HG03066 (cell line): ENCODE results near the gene CBX4.

Experiments used
- ATAC-seq: cut with Tn5 transposase; IDR thresholded peaks from one replicate; pipeline ENCODE4 v1.9.1; 2021; ENCODE audit warnings: low read depth; ENCODE audit not compliant: unreplicated experiment

CBX4 gene

DNA sequence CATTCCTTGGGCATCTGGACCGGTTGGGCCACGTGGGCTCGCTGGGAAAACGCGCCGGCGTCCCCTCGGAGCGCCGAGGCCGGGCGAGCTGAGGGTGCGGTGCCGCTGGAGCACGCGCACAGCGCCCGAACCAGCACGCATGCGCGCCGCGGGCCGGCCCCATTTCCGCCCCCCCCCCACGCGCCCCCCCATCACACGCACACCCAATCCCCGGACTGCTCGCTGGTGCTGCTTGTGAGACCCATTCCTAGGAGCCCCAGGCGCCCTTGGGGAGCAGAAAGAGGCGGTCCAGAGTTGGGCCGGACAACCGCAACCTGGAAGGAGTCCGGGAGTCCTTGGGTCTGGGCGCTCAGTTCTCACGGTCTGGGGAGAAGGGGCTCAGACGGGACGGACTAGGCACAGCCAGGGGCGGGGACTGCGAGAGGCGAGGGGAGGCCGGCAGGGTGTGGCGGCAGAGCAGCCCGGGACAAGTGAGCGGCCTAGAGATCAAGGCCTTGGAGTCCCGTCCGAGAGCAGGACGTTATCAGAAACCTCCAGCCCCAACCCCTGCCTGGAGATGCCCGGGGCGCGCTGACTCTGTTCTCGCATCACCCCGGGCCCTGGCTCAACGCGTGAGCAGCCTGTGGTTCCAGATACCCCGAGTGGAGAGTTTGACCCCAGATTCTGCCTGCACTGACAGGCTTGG is 36.4 kb downstream of the CBX4 start:
- no peak for ATAC-seq

GRCh38 chr17:79802039-79802735 is 37.1 kb downstream of the CBX4 start:
- ATAC-seq = no peak

- no peak for ATAC-seq
Measured at GRCh38 chr17:79801156-79802038, 37.8 kb downstream of the CBX4 start.

DNA sequence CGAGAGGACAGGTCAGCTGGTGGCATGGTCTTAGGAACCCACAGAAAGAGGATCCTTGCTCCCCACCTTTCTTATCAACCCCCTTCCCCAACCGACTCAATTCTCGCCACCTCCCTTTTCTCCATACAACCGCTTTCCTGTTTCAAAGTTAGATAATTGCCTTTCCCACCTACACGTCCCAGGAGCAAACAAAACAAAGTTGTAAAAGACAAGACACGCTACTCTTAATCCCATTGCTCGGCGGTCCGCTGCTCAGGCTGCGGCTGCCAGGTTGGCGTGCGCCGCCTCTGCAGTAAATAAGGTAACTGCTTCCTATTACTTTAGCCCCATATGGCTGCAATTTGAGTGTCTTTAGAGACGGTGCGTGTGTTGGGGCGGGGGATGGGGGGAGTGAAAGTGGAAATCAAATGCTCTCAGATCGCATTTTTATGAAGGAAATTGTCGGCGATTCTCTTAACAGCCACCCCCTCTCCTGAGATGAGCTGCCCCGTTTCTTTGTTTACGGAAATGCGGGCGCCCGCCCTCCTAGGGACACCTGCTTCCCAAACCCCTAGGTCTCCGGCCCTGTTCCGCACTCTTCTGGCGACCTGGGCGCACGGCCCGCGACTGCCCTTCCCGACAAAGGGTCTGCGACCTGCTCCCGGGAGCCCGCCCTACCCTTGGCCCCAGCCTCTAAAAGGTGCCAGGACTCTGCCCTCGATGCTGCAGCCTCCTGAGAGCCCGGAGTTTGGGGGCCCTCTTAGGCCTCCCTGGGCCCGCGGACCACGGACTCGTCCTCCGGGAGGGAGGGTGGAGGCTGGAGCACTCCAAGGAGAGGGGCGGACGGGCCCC is 38.7 kb downstream of the CBX4 start:
- no peak for ATAC-seq

GRCh38 chr17:79799538-79800324 is 39.5 kb downstream of the CBX4 start:
- no peak for ATAC-seq

DNA sequence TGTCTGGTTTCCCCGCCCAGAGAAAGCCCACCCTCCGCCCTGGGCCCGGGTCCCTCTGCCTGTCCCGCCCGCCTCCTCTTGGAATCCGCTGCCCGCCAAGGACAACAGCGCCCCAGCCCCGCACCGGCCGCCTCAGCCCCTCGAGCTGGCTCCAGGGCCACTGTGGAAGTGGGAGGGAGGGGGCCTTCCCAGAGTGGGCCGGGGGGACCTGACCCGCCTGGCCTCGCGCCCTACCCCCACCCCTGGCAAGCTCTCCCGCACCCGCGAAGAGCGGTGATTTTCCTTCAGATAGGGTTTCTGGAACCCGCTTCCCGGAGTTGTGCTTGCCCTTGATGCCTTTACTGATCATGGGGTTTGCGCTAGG is 40.1 kb downstream of the CBX4 start:
- no peak for ATAC-seq

DNA sequence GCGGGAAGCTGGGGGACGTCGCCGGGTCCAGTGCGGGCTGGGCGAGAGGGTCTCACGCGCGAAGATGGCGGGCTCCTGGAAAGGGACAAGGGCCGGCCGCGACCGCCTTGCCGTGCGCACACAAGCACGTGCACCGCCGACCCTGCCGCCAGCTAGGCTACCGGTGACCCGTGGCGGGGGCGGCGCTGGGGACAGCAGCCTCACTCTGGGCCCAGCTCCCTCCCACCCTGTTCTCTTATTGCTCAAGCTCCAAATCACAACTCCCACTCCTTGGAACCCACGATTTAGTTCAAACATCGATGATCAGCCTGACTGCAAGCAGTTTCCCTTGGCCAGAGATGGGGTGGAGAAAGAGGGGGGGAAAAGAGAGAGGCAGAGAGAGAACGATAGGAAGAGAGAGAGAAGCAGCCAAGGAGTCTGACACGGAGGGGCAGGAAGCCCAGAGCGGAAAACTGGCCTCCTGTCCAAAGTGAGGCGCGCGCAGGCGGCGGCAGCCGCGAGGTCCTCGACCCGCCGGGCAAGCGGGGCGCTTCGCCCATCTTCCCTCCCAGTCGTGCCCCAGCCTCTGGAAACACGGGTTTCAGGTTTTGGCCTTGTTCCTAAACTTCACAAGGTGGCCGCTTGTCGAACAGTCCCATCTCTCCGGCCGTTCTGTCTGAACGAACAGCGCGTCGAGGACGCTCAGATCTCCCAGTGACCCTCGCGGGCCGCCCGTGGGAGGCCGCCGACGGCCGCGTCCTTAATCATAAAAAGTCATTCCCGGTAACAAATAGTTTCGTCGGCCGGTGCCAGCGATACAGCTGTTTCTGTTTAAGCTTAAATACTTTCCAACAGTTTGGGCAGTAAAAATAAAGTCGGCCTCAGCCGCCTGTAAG is 40.7 kb downstream of the CBX4 start:
- ATAC-seq = no peak

DNA sequence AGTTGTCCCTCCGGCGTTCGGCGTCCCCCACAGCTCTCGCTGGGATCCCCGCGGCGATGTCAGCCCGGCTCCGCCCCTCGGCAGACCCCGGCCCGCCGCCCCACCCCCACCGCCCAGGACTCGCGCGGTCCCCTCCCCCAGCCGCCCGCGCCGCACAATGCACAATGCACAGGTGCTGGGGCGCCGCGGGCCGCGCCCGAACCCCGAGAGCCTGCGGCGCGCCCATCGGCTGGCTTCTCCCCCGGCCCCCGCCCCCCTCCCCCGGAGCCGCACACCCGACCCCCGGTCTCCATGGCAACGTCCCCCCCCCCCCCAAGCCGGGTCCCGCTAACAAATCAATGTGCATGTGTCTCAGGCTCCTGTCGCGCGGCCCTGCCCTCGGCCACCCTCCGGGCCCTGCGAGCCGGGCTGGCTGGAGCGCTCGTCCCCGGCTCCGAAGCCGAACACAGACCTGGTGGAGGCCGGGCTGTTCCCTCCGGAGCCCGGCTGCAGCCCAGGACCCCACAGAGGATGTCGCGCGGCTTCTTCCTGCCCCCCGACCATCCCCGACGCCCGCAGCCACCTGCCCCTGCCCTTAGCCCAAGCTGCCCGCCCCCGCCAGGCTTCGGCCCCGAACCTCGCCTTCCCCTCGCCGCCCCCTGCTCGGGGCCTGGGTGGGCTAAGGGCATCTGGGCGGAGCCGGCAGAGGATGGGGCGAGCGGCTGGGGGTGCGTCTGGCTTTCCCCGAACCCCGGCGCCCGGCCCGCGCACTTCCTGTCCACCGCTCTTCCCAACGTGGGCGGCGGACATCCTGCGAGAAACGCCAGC is 41.5 kb downstream of the CBX4 start:
- ATAC-seq = peak; percentile 10

DNA sequence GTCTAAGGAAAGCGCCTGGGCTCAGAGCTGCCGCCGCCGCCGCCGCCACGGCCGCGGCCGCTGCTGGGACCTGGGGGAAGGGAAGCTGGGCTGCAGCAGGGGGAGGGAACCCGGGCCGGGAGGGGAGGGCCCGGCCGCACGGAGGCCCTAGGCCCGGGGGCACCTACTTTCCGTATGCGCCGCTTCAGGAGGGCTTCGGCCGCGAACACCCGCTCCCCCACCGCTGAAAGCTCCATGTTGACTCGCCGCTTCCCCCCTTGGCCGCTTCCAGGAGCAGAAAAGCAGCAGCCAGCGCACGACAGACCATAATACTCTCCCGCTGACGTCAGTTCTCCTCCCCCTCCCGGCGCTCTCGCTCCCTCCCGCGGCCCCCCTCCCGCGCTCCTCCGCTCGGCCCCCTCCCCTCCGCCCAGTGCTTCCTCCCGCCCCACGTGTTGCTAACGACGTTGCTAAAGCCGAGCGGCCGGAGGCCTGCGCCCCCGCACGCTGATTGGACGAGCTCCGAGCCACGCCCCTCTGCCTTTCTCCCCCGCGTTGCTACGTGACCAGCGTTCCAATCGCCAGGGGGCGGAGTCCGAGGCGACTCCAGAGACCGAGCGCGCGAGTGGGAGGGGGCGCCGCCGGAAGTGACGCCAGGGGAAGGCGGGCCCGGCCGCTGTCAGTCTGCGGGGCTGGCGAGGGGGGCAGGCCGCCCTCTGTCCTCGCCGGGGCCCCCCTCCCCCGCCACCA is 42.3 kb downstream of the CBX4 start, which contains the start of gene CBX8:
Gene CBX8 (minus strand): TSS at position 315 of the 729 bp plus-strand sequence. CDS start 79 bp downstream, at position 236.
- peak; percentile 83 for ATAC-seq

GRCh38 chr17:79796444-79796762 is 42.8 kb downstream of the CBX4 start:
- ATAC-seq = no peak

- no peak for ATAC-seq
Measured at GRCh38 chr17:79795795-79796443, 43.3 kb downstream of the CBX4 start.

DNA sequence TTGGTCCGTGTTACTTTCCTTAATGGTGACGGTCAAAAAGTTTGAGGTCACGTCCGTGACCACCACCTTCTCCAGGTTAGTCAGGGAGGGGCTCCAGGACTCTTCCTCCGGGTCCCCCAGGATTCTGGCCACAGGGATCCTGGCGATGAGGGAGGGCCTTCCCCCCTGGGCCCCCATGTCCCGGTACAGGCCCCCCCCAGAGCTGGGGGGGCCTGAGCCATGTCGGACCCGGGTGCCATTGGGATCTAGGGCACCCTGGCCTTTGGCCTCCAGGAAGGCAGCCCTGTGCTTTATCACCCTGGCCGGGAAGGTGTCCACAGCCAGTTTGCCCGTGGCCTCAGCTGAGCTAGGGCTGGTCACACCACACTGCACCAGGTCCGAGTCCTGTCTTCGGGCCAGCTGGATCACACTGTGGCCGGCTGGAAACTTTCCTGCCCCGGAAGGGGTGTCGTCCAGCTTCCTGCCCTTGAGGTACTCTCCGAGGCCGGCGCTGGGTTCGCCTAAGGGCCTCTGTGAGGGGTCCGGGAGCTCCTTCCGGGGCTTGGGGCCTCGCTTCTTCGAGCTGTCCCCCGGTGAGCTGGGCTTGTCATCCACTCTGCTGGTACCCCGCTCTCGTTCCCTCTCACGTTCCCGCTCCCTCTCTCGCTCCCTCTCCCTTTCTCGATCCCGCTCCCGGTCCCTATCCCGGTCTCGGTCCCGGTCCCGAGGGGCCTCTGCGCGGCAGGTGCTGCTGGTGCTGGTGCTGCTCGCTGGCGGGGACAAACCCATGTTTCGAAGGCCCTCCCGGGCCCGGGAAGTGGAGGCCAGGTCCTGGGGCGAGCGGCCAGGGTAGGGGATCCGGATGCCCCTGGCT is 44.4 kb downstream of the CBX4 start:
- ATAC-seq = no peak

DNA sequence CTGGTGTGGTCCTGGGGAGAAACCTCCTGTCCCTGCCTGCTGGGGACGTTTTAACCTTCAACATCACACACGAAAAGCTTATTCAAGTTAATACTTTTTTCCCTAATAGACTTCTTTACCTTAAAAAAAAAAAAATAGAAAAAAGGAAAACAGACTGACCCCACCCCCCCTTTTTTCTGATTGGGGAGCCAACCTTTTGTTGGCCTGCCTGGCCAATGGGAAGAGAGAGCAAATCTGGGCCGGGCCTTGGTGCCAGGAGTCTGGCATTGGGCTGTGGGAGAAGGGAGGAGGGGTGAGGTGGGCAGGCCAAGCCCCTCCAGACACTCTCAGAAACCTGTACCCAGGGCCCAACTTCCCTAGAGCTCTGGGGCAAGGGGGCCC is 45.3 kb downstream of the CBX4 start:
- ATAC-seq = no peak

DNA sequence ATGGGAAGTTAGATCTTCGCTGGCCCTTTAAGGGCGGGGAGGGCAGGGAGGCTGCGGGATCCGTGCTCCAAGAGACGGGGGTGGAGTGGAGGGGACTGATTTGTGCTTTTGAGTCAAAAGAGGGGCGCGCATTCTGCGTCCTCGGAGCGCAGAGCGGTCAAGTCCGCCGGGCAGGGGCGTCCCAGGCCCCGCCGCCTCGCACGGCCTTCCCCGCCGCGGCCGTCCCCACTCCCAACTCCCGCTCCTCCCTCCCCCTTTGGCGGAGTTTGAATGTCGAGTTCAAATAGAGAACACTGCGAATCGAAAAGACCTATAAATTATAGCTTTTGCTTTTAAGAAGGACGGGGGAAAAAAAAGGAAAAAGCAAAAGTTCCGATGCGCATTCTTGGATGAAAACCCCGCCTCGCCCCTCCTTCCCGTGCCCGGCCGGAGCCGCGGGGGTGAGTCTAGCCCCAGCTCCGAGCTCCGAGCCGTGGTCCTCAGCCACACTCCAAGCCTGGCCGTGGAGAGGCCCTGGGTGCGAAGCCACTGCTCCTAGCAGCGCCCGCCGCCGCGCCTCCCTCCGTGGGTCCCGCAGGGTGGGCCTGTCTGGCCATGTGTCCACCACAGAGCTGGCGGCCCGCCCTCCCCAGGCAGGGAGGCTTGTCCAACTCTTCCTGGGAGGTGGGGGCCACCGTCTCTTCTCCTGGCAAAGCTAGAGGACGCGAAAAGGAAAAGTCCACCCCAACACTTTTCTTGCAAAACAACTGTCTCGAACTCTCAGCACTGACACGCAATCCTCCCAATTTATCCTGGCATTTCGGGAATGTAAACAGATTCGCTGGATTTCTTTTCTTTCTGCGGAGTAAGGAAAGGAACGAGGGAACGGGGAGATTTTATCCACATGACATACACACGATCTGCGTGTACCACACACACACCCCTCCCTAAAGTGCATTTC is 46.0 kb downstream of the CBX4 start:
- ATAC-seq = no peak

GRCh38 chr17:79792341-79792871 is 46.8 kb downstream of the CBX4 start:
- no peak for ATAC-seq
